ENCODE data around the gene PRAMEF5.
"Not testable (repeated sequence)": the region's sequence is repeated elsewhere in the genome, so short reads cannot be mapped to it uniquely, and the experiment has no call there.

Gene PRAMEF5

GRCh38 chr1:13265124-13265523, 11.1 kb downstream of the PRAMEF5 start:
- in situ Hi-C loops (cut with MboI; ENCODE audit: low sequenced_read_pairs): not testable (repeated sequence)

- in situ Hi-C loops (cut with MboI; ENCODE audit: low sequenced_read_pairs): not testable (repeated sequence)
These were observed 23.0 kb downstream of the PRAMEF5 start for GRCh38 chr1:13277016-13277415.

- in situ Hi-C loops (cut with MboI; ENCODE audit: low sequenced_read_pairs): not testable (repeated sequence)
These were observed 25.6 kb downstream of the PRAMEF5 start for GRCh38 chr1:13279617-13280016.

- in situ Hi-C loops (cut with MboI; ENCODE audit: low sequenced_read_pairs): not testable (repeated sequence)
These were observed 31.0 kb downstream of the PRAMEF5 start, which contains the start of gene PRAMEF8 for GRCh38 chr1:13285037-13285436. Gene PRAMEF8, minus strand, starts transcription at chr1:13285137. Its CDS starts 1,046 bp downstream, at chr1:13284091.

- in situ Hi-C loops (cut with MboI; ENCODE audit: low sequenced_read_pairs): not testable (repeated sequence)
These were observed 35.0 kb downstream of the PRAMEF5 start for GRCh38 chr1:13289030-13289429.

- in situ Hi-C loops (cut with MboI; ENCODE audit: low sequenced_read_pairs): not testable (repeated sequence)
These were observed 43.4 kb downstream of the PRAMEF5 start for GRCh38 chr1:13297216-13297931.

- in situ Hi-C loops (cut with MboI; ENCODE audit: low sequenced_read_pairs): not testable (repeated sequence)
These were observed 44.7 kb downstream of the PRAMEF5 start for GRCh38 chr1:13298699-13299098.

GRCh38 chr1:13302197-13302596, 48.2 kb downstream of the PRAMEF5 start:
- in situ Hi-C loops (cut with MboI; ENCODE audit: low sequenced_read_pairs): not testable (repeated sequence)

GRCh38 chr1:13303239-13303638, 49.2 kb downstream of the PRAMEF5 start, which contains the start of gene PRAMEF33:
Gene PRAMEF33, plus strand, starts transcription at chr1:13303539. Its CDS starts 2,416 bp downstream, at chr1:13305955.
- in situ Hi-C loops (cut with MboI; ENCODE audit: low sequenced_read_pairs): not testable (repeated sequence)
